H1 (cell line): ENCODE results near the gene FADS2.

Experiments
- POLR2A ChIP-seq, 2 experiments: IDR thresholded peaks; 1 replicate in 1 of 2; 2 replicates in 1 of 2; pipeline ENCODE4 v1.6.1; 2011; ENCODE audit warnings: low read depth in 2 of 2, low read length in 2 of 2, mild to moderate bottlenecking in 2 of 2; ENCODE audit errors: control extremely low read depth in 1 of 2
- TEAD4 ChIP-seq: IDR thresholded peaks from 2 replicates; pipeline ENCODE4 v1.6.1; 2012; ENCODE audit warnings: low read depth, low read length, inconsistent platforms, mixed read lengths
- YY1 ChIP-seq: IDR thresholded peaks from 2 replicates; pipeline ENCODE4 v1.6.1; 2011; ENCODE audit warnings: low read depth, mild to moderate bottlenecking, low read length
- TF ChIP-seq, protein P1 (sequence below), 3 experiments: IDR thresholded peaks; 1 replicate in 2 of 3; 2 replicates in 1 of 3; pipeline versions ENCODE4 v1.5.1 to v1.6.1; 2011; ENCODE audit warnings: low read length in 3 of 3, mild to moderate bottlenecking in 3 of 3, inconsistent platforms in 2 of 3, low read depth in 1 of 3, moderate library complexity in 1 of 3; ENCODE audit not compliant: insufficient read depth in 1 of 3; ENCODE audit errors: control extremely low read depth in 1 of 3

DNA sequence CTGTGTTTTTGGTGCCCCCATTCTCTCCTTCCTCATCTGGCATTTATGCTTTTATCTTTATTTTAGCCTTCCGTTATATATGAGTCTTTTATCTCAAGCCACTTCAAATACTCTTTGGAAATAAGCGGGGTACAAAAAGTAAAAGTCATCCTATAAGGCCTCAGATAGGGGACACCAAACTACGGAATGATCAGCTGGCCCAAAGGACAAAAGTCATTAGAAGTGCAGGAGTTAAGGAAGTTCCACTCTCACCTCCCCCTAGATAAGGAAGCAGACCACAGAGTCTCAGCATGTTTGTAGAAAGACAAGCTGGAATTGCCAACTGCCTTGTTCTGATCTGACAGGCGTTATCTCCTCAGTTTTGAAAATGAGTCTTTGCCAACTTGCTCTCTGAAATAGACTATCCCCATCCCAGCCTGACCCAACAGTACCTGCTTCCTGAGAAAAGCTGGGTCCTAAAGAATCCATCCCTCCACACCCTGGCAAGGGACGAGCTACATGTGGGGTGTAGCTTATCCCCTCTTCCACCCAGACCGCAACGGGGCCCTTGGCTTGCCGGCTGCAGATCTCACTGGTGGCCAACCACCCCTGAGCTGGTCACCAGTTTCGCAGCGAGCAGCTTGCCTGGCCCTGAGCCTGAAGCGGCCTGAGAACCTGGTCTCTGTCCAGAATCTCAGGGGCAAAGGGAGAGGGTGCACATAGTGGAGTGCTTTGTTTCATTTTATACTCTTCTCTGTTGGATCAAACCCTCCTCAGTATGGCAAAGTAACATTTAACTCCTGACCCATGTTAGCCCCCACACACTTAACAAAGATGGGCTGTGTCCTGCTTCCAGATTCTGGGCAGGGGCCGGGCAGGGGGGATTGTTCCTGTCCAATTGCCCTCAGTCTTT lies 13.8 kb downstream of the FADS2 start:
- TF ChIP-seq, protein P1, sequence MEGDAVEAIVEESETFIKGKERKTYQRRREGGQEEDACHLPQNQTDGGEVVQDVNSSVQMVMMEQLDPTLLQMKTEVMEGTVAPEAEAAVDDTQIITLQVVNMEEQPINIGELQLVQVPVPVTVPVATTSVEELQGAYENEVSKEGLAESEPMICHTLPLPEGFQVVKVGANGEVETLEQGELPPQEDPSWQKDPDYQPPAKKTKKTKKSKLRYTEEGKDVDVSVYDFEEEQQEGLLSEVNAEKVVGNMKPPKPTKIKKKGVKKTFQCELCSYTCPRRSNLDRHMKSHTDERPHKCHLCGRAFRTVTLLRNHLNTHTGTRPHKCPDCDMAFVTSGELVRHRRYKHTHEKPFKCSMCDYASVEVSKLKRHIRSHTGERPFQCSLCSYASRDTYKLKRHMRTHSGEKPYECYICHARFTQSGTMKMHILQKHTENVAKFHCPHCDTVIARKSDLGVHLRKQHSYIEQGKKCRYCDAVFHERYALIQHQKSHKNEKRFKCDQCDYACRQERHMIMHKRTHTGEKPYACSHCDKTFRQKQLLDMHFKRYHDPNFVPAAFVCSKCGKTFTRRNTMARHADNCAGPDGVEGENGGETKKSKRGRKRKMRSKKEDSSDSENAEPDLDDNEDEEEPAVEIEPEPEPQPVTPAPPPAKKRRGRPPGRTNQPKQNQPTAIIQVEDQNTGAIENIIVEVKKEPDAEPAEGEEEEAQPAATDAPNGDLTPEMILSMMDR (IDR thresholded peaks at IDR 0.05; ENCODE audit: control extremely low read depth in 1 of 3, insufficient read depth in 1 of 3, low read depth in 1 of 3, low read length in 3 of 3) = no peak
- TF ChIP-seq YY1 = no peak
- no peak for TF ChIP-seq TEAD4
- no peak for TF ChIP-seq POLR2A (IDR thresholded peaks at IDR 0.05; ENCODE audit: control extremely low read depth in 1 of 2, low read depth in 2 of 2, low read length in 2 of 2)
